ENCODE results near the gene TMEM150A.
A peak's percentile ranks its signal among the peaks of the same experiment; 100 is the strongest.
"Not testable (repeated sequence)": the region's sequence is repeated elsewhere in the genome, so short reads cannot be mapped to it uniquely, and the experiment has no call there.

The TMEM150A gene

GRCh38 chr2:85592299-85592698 lies 10.2 kb downstream of the TMEM150A start:
- DNase-seq: not testable (repeated sequence)

- DNase-seq: no peak
Observed at GRCh38 chr2:85591563-85591962, 10.9 kb downstream of the TMEM150A start.

- no peak for DNase-seq
Observed at GRCh38 chr2:85590950-85591349, 11.5 kb downstream of the TMEM150A start.

GRCh38 chr2:85589982-85590791 lies 12.3 kb downstream of the TMEM150A start:
- DNase-seq: peak; percentile 92

GRCh38 chr2:85589181-85589580 lies 13.3 kb downstream of the TMEM150A start:
- no peak for DNase-seq

- DNase-seq: no peak
Observed at GRCh38 chr2:85588645-85589044, 13.9 kb downstream of the TMEM150A start.

- no peak for DNase-seq
Observed at GRCh38 chr2:85588236-85588635, 14.3 kb downstream of the TMEM150A start.

- peak; percentile 69 for DNase-seq
Observed at GRCh38 chr2:85585781-85586105, 16.8 kb downstream of the TMEM150A start.

GRCh38 chr2:85584857-85585780 lies 17.4 kb downstream of the TMEM150A start:
- peak; percentile 52 for DNase-seq

GRCh38 chr2:85584354-85584856 lies 18.1 kb downstream of the TMEM150A start, which contains the start of gene VAMP5:
TSS of gene VAMP5 (plus strand) at chr2:85584431. CDS start at chr2:85584491, 60 bp downstream.
- no peak for DNase-seq

- no peak for DNase-seq
Observed at GRCh38 chr2:85583667-85584353, 18.7 kb downstream of the TMEM150A start.

GRCh38 chr2:85582492-85582891 lies 20.0 kb downstream of the TMEM150A start:
- DNase-seq: no peak

GRCh38 chr2:85580206-85580605 lies 22.3 kb downstream of the TMEM150A start:
- no peak for DNase-seq

GRCh38 chr2:85579266-85579935 lies 23.1 kb downstream of the TMEM150A start:
- no peak for DNase-seq

GRCh38 chr2:85578243-85579180 lies 24.0 kb downstream of the TMEM150A start:
- DNase-seq: no peak

GRCh38 chr2:85577386-85578242 lies 24.9 kb downstream of the TMEM150A start, which contains the start of gene VAMP8:
TSS of gene VAMP8 (plus strand) at chr2:85577586. CDS start at chr2:85577647, 61 bp downstream.
- no peak for DNase-seq

- DNase-seq: no peak
Observed at GRCh38 chr2:85577063-85577385, 25.5 kb downstream of the TMEM150A start.

GRCh38 chr2:85575739-85576138 lies 26.8 kb downstream of the TMEM150A start:
- no peak for DNase-seq

- no peak for DNase-seq
Observed at GRCh38 chr2:85566265-85566664, 36.2 kb downstream of the TMEM150A start.

- DNase-seq: no peak
Observed at GRCh38 chr2:85564144-85564563, 38.3 kb downstream of the TMEM150A start.
